ENCODE data around the gene FOXJ3.
A peak's percentile ranks its signal among the peaks of the same experiment; 100 is the strongest.

Gene FOXJ3

GRCh38 chr1:42240966-42241755, 93.9 kb downstream of the FOXJ3 start:
- Mint-ChIP-seq H3K27ac (peak overlapping the region; percentile 42 to 44), H3K36me3 (ENCODE audit: insufficient read depth) (peaks cover 6% of the 10 kb centered on the region), H3K9me3 (peaks cover 3 to 6% of the 10 kb centered on the region in 2 donors), H3K4me1 (ENCODE audit: low read depth in 2 of 2) (peaks cover 44 to 60% of the 10 kb centered on the region in 2 donors), H3K4me3 (no peak overlapping the region), H3K27me3 (no peaks in the 10 kb centered on the region)
- ATAC-seq (replicated peaks) (no peak), DNase-seq (no peak)

- DNase-seq (no peak), ATAC-seq (replicated peaks) (no peak)
- Mint-ChIP-seq H3K27me3 (no peaks in the 10 kb centered on the region), H3K27ac (no peak overlapping the region), H3K9me3 (peaks cover 3 to 6% of the 10 kb centered on the region in 2 donors), H3K4me3 (no peak overlapping the region), H3K36me3 (ENCODE audit: insufficient read depth) (peaks cover 6% of the 10 kb centered on the region), H3K4me1 (ENCODE audit: low read depth in 2 of 2) (peaks cover 30 to 47% of the 10 kb centered on the region in 2 donors)
Observed at GRCh38 chr1:42239555-42239954, 95.5 kb downstream of the FOXJ3 start.

- ATAC-seq (replicated peaks) = no peak
- peaks cover 3 to 6% of the 10 kb centered on the region in 2 donors for H3K9me3 Mint-ChIP-seq
Observed at GRCh38 chr1:42239041-42239440, 96.0 kb downstream of the FOXJ3 start.

GRCh38 chr1:42231253-42231652, 103.8 kb downstream of the FOXJ3 start:
- Mint-ChIP-seq H3K4me3 (no peak overlapping the region), H3K36me3 (ENCODE audit: insufficient read depth) (peaks cover 4% of the 10 kb centered on the region), H3K27me3 (no peaks in the 10 kb centered on the region), H3K27ac (no peak overlapping the region), H3K9me3 (no peaks in the 10 kb centered on the region), H3K4me1 (ENCODE audit: low read depth in 2 of 2) (peaks cover 8 to 18% of the 10 kb centered on the region in 2 donors)
- ATAC-seq (replicated peaks) (no peak), DNase-seq (no peak)

More at GRCh38 chr1:42239041-42239440, 96.0 kb downstream of the FOXJ3 start:
- H3K4me1 Mint-ChIP-seq (ENCODE audit: low read depth in 2 of 2) = peaks cover 26 to 42% of the 10 kb centered on the region in 2 donors
- H3K36me3 Mint-ChIP-seq (ENCODE audit: insufficient read depth) = peaks cover 6% of the 10 kb centered on the region
- H3K27ac Mint-ChIP-seq = no peak overlapping the region
- no peaks in the 10 kb centered on the region for H3K27me3 Mint-ChIP-seq
- DNase-seq = no peak
- H3K4me3 Mint-ChIP-seq = no peak overlapping the region

GRCh38 chr1:42228938-42229337, 106.1 kb downstream of the FOXJ3 start:
- H3K4me1 Mint-ChIP-seq (ENCODE audit: low read depth in 2 of 2) = peaks cover 8 to 14% of the 10 kb centered on the region in 2 donors
- H3K9me3 Mint-ChIP-seq = no peaks in the 10 kb centered on the region
- peaks cover 7% of the 10 kb centered on the region for H3K36me3 Mint-ChIP-seq (ENCODE audit: insufficient read depth)
- H3K27me3 Mint-ChIP-seq = no peaks in the 10 kb centered on the region
- DNase-seq (no peak), ATAC-seq (replicated peaks) (no peak)
- H3K27ac Mint-ChIP-seq = peak overlapping the region in 1 of 2 donors; percentile 0
- H3K4me3 Mint-ChIP-seq = no peak overlapping the region

GRCh38 chr1:42223036-42223435, 112.0 kb downstream of the FOXJ3 start:
- peaks cover 16 to 38% of the 10 kb centered on the region in 2 donors for H3K4me1 Mint-ChIP-seq (ENCODE audit: low read depth in 2 of 2)
- H3K9me3 Mint-ChIP-seq = no peaks in the 10 kb centered on the region
- ATAC-seq (replicated peaks) (no peak), DNase-seq (no peak)
- H3K27ac Mint-ChIP-seq = peak overlapping the region in 1 of 2 donors; percentile 20
- no peaks in the 10 kb centered on the region for H3K27me3 Mint-ChIP-seq
- no peak overlapping the region for H3K4me3 Mint-ChIP-seq
- peaks cover 7% of the 10 kb centered on the region for H3K36me3 Mint-ChIP-seq (ENCODE audit: insufficient read depth)

GRCh38 chr1:42221952-42222606, 113.0 kb downstream of the FOXJ3 start:
- peaks cover 7% of the 10 kb centered on the region for H3K36me3 Mint-ChIP-seq (ENCODE audit: insufficient read depth)
- no peaks in the 10 kb centered on the region for H3K27me3 Mint-ChIP-seq
- DNase-seq (no peak), ATAC-seq (replicated peaks) (no peak)
- no peak overlapping the region for H3K4me3 Mint-ChIP-seq
- H3K4me1 Mint-ChIP-seq (ENCODE audit: low read depth in 2 of 2) = peaks cover 25 to 37% of the 10 kb centered on the region in 2 donors
- H3K27ac Mint-ChIP-seq = peak overlapping the region in 1 of 2 donors; percentile 23
- H3K9me3 Mint-ChIP-seq = no peaks in the 10 kb centered on the region

GRCh38 chr1:42221456-42221855, 113.6 kb downstream of the FOXJ3 start:
- Mint-ChIP-seq H3K27ac (no peak overlapping the region), H3K4me3 (no peak overlapping the region), H3K9me3 (no peaks in the 10 kb centered on the region), H3K27me3 (no peaks in the 10 kb centered on the region), H3K4me1 (ENCODE audit: low read depth in 2 of 2) (peaks cover 25 to 37% of the 10 kb centered on the region in 2 donors), H3K36me3 (ENCODE audit: insufficient read depth) (peaks cover 8% of the 10 kb centered on the region)
- DNase-seq (no peak), ATAC-seq (replicated peaks) (no peak)

GRCh38 chr1:42219627-42220026, 115.4 kb downstream of the FOXJ3 start:
- H3K27me3 Mint-ChIP-seq = no peaks in the 10 kb centered on the region
- H3K9me3 Mint-ChIP-seq = peaks cover 1% of the 10 kb centered on the region in 2 donors
- ATAC-seq (replicated peaks) = no peak
- no peak overlapping the region for H3K4me3 Mint-ChIP-seq
- H3K36me3 Mint-ChIP-seq (ENCODE audit: insufficient read depth) = peaks cover 7% of the 10 kb centered on the region
- H3K27ac Mint-ChIP-seq = no peak overlapping the region
- DNase-seq = no peak
- peaks cover 26 to 42% of the 10 kb centered on the region in 2 donors for H3K4me1 Mint-ChIP-seq (ENCODE audit: low read depth in 2 of 2)

GRCh38 chr1:42214447-42214871, 120.6 kb downstream of the FOXJ3 start:
- Mint-ChIP-seq H3K27ac (no peak overlapping the region), H3K4me1 (ENCODE audit: low read depth in 2 of 2) (peaks cover 30 to 38% of the 10 kb centered on the region in 2 donors), H3K36me3 (ENCODE audit: insufficient read depth) (peaks cover 10% of the 10 kb centered on the region), H3K4me3 (no peak overlapping the region), H3K9me3 (peaks cover 5 to 6% of the 10 kb centered on the region in 2 donors), H3K27me3 (no peaks in the 10 kb centered on the region)
- no peak for DNase-seq
- no peak for ATAC-seq (replicated peaks)

- Mint-ChIP-seq H3K4me1 (ENCODE audit: low read depth in 2 of 2) (peaks cover 29 to 44% of the 10 kb centered on the region in 2 donors), H3K36me3 (ENCODE audit: insufficient read depth) (peaks cover 6% of the 10 kb centered on the region), H3K9me3 (peaks cover 5 to 6% of the 10 kb centered on the region in 2 donors), H3K27ac (no peak overlapping the region), H3K27me3 (no peaks in the 10 kb centered on the region), H3K4me3 (no peak overlapping the region)
- ATAC-seq (replicated peaks) (no peak), DNase-seq (no peak)
Observed at GRCh38 chr1:42211224-42211623, 123.8 kb downstream of the FOXJ3 start.

GRCh38 chr1:42210421-42211133, 124.5 kb downstream of the FOXJ3 start:
- Mint-ChIP-seq H3K4me3 (no peak overlapping the region), H3K36me3 (ENCODE audit: insufficient read depth) (peaks cover 4% of the 10 kb centered on the region), H3K27ac (no peak overlapping the region), H3K9me3 (peaks cover 5 to 6% of the 10 kb centered on the region in 2 donors), H3K4me1 (ENCODE audit: low read depth in 2 of 2) (peaks cover 32 to 48% of the 10 kb centered on the region in 2 donors), H3K27me3 (no peaks in the 10 kb centered on the region)
- DNase-seq (no peak), ATAC-seq (replicated peaks) (no peak)

GRCh38 chr1:42209526-42210251, 125.3 kb downstream of the FOXJ3 start:
- no peak overlapping the region for H3K4me3 Mint-ChIP-seq
- H3K27ac Mint-ChIP-seq = peak overlapping the region in 1 of 2 donors; percentile 10
- H3K36me3 Mint-ChIP-seq (ENCODE audit: insufficient read depth) = peaks cover 3% of the 10 kb centered on the region
- DNase-seq (no peak), ATAC-seq (replicated peaks) (no peak)
- peaks cover 5% of the 10 kb centered on the region in 2 donors for H3K9me3 Mint-ChIP-seq
- peaks cover 31 to 43% of the 10 kb centered on the region in 2 donors for H3K4me1 Mint-ChIP-seq (ENCODE audit: low read depth in 2 of 2)
- no peaks in the 10 kb centered on the region for H3K27me3 Mint-ChIP-seq

Measured in effector memory CD8-positive, alpha-beta T cell (primary cell).